HL-60 (cell line): ENCODE data around the gene KLF16.
A peak's percentile ranks its signal among the peaks of the same experiment; 100 is the strongest.
"Not testable (repeated sequence)": the region's sequence is repeated elsewhere in the genome, so short reads cannot be mapped to it uniquely, and the experiment has no call there.

Source experiments
- DNase-seq, 2 experiments: peaks; one replicate each; pipeline ENCODE4 v3.0.0-alpha.2; 2010 to 2020; ENCODE audit warnings: low read depth in 1 of 2, low spot score in 1 of 2
- H3K27ac ChIP-seq: fragments of 250-450 bp; sonication (Bioruptor Pico); replicated peaks from 2 replicates; pipeline ENCODE4 v1.5.1; 2020; ENCODE audit warnings: mild to moderate bottlenecking, moderate library complexity
- H3K27me3 ChIP-seq: fragments of 250-450 bp; sonication (Bioruptor Pico); 2 replicates; pipeline ENCODE4 v1.5.1; 2021; ENCODE audit warnings: mild to moderate bottlenecking, moderate library complexity; ENCODE audit not compliant: insufficient read depth, poor library complexity, severe bottlenecking
- H3K4me3 ChIP-seq: replicated peaks from 2 replicates; pipeline ENCODE4 v1.5.1; 2011; ENCODE audit warnings: mild to moderate bottlenecking, control low read depth, low read length; ENCODE audit not compliant: insufficient read depth
- GABPA ChIP-seq: IDR thresholded peaks from 2 replicates; pipeline ENCODE4 v1.6.1; 2012; ENCODE audit warnings: low read depth
- POLR2AphosphoS5 ChIP-seq: IDR thresholded peaks from 2 replicates; pipeline ENCODE4 v1.6.1; 2012; ENCODE audit warnings: low read depth
- SPI1 ChIP-seq: IDR thresholded peaks from 2 replicates; pipeline ENCODE4 v1.6.1; 2012; ENCODE audit warnings: low read depth, mild to moderate bottlenecking, borderline replicate concordance
- TF ChIP-seq, protein P1 (sequence below): IDR thresholded peaks from one replicate; pipeline ENCODE4 v1.5.1; 2011; ENCODE audit warnings: low read length, control low read depth, inconsistent platforms; ENCODE audit not compliant: insufficient read depth
- TF ChIP-seq, protein P2 (sequence below): IDR thresholded peaks from 2 replicates; pipeline ENCODE4 v1.6.1; 2012; ENCODE audit warnings: low read depth; ENCODE audit not compliant: insufficient replicate concordance

The KLF16 gene

DNA sequence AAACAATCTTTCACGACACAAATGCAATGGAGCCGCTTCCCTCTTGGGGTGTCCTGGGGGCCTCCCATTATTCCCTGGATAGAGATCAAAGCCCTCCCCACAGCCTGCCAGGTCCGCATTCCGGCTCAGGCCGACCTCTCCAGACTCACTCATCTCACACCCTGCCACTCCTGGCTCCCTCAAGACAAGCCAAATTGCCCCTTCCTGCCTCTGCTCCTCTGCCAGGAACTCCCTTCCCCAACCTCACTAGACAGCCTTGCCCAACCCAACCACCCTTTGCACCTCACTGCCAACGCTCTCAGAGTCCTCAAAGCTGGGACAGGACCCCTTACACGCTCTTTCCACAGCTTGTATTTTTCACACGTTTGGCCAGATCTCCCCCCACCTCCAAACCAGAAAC lies 20.4 kb upstream of the KLF16 start:
- Histone ChIP-seq H3K4me3 (peak overlapping the region; percentile 93), H3K27ac (peak overlapping the region; percentile 77)
- TF ChIP-seq SPI1 (no peak), POLR2AphosphoS5 (no peak), GABPA (no peak)
- TF ChIP-seq, protein P1, sequence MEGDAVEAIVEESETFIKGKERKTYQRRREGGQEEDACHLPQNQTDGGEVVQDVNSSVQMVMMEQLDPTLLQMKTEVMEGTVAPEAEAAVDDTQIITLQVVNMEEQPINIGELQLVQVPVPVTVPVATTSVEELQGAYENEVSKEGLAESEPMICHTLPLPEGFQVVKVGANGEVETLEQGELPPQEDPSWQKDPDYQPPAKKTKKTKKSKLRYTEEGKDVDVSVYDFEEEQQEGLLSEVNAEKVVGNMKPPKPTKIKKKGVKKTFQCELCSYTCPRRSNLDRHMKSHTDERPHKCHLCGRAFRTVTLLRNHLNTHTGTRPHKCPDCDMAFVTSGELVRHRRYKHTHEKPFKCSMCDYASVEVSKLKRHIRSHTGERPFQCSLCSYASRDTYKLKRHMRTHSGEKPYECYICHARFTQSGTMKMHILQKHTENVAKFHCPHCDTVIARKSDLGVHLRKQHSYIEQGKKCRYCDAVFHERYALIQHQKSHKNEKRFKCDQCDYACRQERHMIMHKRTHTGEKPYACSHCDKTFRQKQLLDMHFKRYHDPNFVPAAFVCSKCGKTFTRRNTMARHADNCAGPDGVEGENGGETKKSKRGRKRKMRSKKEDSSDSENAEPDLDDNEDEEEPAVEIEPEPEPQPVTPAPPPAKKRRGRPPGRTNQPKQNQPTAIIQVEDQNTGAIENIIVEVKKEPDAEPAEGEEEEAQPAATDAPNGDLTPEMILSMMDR, result no peak
- TF ChIP-seq, protein P2, sequence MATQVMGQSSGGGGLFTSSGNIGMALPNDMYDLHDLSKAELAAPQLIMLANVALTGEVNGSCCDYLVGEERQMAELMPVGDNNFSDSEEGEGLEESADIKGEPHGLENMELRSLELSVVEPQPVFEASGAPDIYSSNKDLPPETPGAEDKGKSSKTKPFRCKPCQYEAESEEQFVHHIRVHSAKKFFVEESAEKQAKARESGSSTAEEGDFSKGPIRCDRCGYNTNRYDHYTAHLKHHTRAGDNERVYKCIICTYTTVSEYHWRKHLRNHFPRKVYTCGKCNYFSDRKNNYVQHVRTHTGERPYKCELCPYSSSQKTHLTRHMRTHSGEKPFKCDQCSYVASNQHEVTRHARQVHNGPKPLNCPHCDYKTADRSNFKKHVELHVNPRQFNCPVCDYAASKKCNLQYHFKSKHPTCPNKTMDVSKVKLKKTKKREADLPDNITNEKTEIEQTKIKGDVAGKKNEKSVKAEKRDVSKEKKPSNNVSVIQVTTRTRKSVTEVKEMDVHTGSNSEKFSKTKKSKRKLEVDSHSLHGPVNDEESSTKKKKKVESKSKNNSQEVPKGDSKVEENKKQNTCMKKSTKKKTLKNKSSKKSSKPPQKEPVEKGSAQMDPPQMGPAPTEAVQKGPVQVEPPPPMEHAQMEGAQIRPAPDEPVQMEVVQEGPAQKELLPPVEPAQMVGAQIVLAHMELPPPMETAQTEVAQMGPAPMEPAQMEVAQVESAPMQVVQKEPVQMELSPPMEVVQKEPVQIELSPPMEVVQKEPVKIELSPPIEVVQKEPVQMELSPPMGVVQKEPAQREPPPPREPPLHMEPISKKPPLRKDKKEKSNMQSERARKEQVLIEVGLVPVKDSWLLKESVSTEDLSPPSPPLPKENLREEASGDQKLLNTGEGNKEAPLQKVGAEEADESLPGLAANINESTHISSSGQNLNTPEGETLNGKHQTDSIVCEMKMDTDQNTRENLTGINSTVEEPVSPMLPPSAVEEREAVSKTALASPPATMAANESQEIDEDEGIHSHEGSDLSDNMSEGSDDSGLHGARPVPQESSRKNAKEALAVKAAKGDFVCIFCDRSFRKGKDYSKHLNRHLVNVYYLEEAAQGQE, result no peak

DNA sequence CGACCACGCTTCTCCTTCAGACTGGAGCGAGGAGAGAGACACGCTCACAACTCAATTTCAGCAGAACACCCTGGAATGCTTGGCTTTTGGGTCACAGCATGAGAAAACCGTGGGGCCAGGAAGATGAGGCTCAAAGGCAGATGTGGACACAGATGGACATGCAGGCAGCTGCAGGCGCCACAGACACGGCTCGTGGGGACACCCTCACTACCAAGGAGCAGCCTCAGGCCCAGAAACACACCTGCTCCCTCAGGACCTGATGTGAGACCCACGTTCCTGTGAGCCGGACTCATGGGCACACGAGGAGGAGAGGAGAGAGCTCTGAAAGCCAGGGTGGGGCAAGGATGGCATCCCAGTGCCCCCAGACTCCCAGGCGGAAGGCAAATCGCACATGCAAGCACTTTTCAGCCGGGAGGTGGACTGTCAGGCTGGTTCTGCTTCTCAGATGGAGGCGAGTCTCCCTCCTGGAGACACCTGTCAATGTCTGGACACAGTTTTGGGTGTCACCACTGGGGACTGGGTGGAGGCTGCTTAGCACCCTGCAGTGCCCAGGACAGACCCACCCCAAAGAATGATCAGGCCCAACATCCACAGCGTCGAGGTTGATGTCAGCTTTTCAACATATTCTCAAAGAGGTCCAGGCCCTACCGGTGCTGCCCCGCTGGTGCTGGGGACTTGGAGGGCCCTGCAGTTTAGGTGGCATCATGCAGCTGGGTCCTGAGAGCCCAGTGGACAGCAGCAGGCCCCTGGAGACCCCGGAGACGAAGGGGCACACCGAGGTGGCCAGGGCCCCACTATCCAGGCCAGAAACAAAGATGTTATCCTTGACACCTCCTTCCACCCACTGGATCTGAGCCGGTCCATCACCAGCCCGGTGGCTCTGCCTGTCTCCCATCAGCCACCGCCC lies 19.7 kb upstream of the KLF16 start:
- no peak for DNase-seq
- Histone ChIP-seq H3K27ac (peak overlapping the region; percentile 77), H3K4me3 (no peak overlapping the region), H3K27me3 (no peaks in the 10 kb centered on the region)
- TF ChIP-seq, protein P1, result no peak
- TF ChIP-seq GABPA (no peak), POLR2AphosphoS5 (no peak), SPI1 (no peak)
- TF ChIP-seq, protein P2, result no peak

More for the DNA sequence above, 20.4 kb upstream of the KLF16 start:
- H3K27me3 ChIP-seq, result no peaks in the 10 kb centered on the region
- peak in 1 of 2 experiments; percentile 55 for DNase-seq

DNA sequence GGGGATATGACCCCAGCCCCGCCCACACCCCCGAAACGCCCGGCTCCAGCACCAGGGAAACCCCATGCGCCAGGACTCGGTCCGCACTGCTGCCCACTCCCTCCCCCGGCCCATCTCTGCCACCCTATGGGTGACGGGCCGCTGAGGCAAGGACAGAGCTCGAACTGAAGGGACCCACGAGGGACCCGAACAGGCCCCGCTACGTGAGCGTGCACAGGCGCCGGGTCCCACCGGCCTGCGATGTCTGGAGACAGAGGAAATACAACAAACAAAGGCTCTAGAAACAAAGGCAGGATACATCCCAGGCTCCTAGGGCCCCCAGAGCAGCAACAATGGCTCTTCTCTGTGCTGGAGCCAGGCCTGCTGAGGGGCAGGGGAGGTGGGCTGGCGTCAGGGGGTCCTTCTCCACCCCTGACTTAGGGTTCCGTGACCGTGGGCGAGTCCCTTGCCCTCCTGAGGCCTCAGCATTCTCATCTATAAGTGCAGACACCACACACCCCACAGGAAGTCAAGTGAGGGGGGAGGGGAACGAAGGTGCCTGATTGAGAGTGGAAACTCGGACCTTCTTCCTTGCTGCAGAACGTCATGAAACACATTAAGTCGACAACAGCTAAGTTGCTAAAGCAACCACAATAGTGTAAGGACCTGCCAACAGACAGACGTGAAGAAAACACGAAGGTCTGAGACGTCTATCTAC lies 18.9 kb upstream of the KLF16 start:
- Histone ChIP-seq H3K27ac (peak overlapping the region; percentile 59), H3K4me3 (no peak overlapping the region), H3K27me3 (no peaks in the 10 kb centered on the region)
- TF ChIP-seq, protein P2, result no peak
- TF ChIP-seq POLR2AphosphoS5, result no peak
- TF ChIP-seq, protein P1, result no peak
- no peak for TF ChIP-seq GABPA
- no peak for TF ChIP-seq SPI1
- DNase-seq, result peak in 1 of 2 experiments; percentile 67

DNA sequence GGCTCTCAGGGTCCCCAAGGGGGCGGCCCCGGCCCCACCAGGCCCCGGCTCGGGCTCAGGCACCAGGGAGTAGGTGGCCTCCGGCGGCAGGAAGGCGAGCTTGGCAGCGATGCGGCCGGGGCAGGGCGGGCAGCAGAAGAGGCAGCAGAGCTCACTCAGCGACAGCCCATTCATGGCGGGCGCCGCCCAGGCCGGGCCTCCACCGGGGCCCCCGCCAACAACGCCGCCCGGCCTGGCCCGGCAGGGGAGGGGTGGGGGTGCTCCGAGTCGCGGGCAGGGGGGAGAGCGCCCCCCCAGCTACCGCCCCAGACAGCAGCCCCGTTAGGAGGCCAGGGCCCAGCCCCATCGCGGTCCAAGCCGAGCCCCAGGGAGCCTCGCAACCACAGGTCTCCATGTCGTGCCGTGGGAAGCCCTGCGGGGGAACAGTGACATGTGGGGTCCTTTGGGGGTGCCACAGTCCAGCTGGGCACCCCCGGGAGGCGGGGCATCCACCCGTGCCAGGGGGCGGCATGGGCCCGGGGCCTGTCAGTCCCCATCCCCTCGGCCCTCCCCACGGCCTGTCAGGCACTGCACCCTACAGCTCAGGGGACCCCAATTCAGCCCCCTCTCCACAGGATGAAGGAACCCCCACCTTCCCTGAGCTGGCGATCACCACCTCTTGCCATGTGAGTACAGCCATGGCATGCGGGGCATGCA lies 18.2 kb upstream of the KLF16 start:
- not testable (repeated sequence) for DNase-seq

More for the DNA sequence above, 18.2 kb upstream of the KLF16 start:
- peak overlapping the region; percentile 59 for H3K27ac ChIP-seq
- not testable (repeated sequence) for H3K4me3 ChIP-seq, H3K27me3 ChIP-seq
